22Rv1 (cell line): ENCODE data around the gene AUTS2.

Experiments
- CTCF ChIP-seq: fragments of 450-650 bp; IDR thresholded peaks from 2 replicates; pipeline ENCODE4 v1.5.1; 2017; ENCODE audit warnings: mild to moderate bottlenecking
- ZFX ChIP-seq: fragments of 450-650 bp; IDR thresholded peaks from 2 replicates; pipeline ENCODE4 v1.6.1; 2017; ENCODE audit warnings: antibody characterized with exemption, borderline replicate concordance

GRCh38 chr7:70684173-70684572 is 1085.9 kb downstream of the AUTS2 start:
- TF ChIP-seq CTCF (no peak), ZFX (no peak)
